Aorta (tissue), 5 donors: ENCODE measurements around the gene GSTM2. TPM values are rescaled to one million over a fixed set of nuclear protein-coding genes. Genes with fewer than 3 reads are reported as not detected.

Experiments
- ATAC-seq: fragments of 200-7000 bp; cut with Tn5 transposase; one replicate; pipeline ENCODE4 v1.9.1; 2022; ENCODE audit warnings: moderate library complexity; ENCODE audit not compliant: low FRiP score
- DNase-seq, 2 donors: peaks; one replicate each; pipeline ENCODE4 v3.0.0-alpha.2; 2020
- H3K27ac ChIP-seq, 2 donors: one replicate each; pipeline ENCODE4 v1.5.1; 2013; ENCODE audit warnings: low read length in 2 of 2, mild to moderate bottlenecking in 2 of 2, moderate library complexity in 2 of 2, control low read depth in 1 of 2, inconsistent platforms in 1 of 2, low read depth in 1 of 2
- H3K27me3 ChIP-seq, 2 donors: one replicate each; pipeline ENCODE4 v1.6.1; 2013; ENCODE audit warnings: control low read depth in 1 of 2, low read length in 1 of 2, mild to moderate bottlenecking in 1 of 2, moderate library complexity in 1 of 2; ENCODE audit not compliant: insufficient read depth in 2 of 2, control insufficient read depth in 1 of 2
- H3K36me3 ChIP-seq, 2 donors: one replicate each; pipeline ENCODE4 v1.6.1; 2013; ENCODE audit warnings: control low read depth in 1 of 2, low read length in 1 of 2, mild to moderate bottlenecking in 1 of 2; ENCODE audit not compliant: insufficient read depth in 2 of 2, control insufficient read depth in 1 of 2
- H3K4me1 ChIP-seq, 2 donors: one replicate each; pipeline ENCODE4 v1.6.1; 2013; ENCODE audit warnings: low read length in 2 of 2, control low read depth in 1 of 2, mild to moderate bottlenecking in 1 of 2, moderate library complexity in 1 of 2; ENCODE audit not compliant: insufficient read depth in 2 of 2, control insufficient read depth in 1 of 2
- H3K4me3 ChIP-seq, 2 donors: one replicate each; pipeline ENCODE4 v1.5.1; 2013; ENCODE audit warnings: low read length in 2 of 2, control low read depth in 1 of 2, mild to moderate bottlenecking in 1 of 2
- H3K9me3 ChIP-seq: one replicate; pipeline ENCODE4 v1.6.1; 2013; ENCODE audit warnings: mild to moderate bottlenecking, low read length; ENCODE audit not compliant: control insufficient read depth
- WGBS, 2 donors: extraction: QIAGEN DNeasy Blood & Tissue Kit; methylation state at CpG; one replicate each; pipeline ENCODE4 v1.1.7; 2013; 5-methylcytosine and 5-hydroxymethylcytosine counted together
- intact Hi-C, 2 donors: fragments of 100-400 bp; cut with DNase I; formaldehyde crosslinking; loops; one replicate each; pipeline versions ENCODE4 v1.14.2 to v1.15.0; 2022
- polyA plus RNA-seq, 2 donors: library from polyadenylated mRNA; stranded (reverse); fragments of 200-250 nt; gene quantifications; one replicate each; pipeline ENCODE4 v1.2.3, GENCODE V29; 2013
- total RNA-seq, 2 donors: library from RNA; stranded (reverse); fragmentation: NEBNext Ultra II Directional; extraction: Animal tissue kit (Norgen Biotek cat#: 25700); gene quantifications; one replicate each; pipeline ENCODE4 v1.2.1, GENCODE V29; 2021
- donor health status: healthy with polysubstance abuse.
- donor health status: Bipolar disorder and iron deficiency.
- donor health status: DM: no; HTN: no; CAD: no.
- donor health status: DM: no; HTN: no; CAD: no.
- donor health status: DM: yes; HTN: yes; CAD: no.

Gene GSTM2
- total and polyA plus RNA-seq, 4 donors: 17.5 to 279 (median 92.1) TPM

DNA sequence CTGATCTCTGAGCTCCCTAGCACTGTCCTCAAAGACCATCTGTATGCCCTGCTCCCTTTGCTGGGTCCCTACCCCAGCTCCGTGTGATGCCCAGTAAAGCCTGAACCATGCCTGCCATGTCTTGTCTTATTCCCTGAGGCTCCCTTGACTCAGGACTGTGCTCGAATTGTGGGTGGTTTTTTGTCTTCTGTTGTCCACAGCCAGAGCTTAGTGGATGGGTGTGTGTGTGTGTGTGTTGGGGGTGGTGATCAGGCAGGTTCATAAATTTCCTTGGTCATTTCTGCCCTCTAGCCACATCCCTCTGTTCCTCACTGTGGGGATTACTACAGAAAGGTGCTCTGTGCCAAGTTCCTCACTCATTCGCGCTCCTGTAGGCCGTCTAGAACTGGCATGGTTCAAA lies 49.9 kb downstream of the GSTM2 start:
- Histone ChIP-seq H3K4me3 (no peak overlapping the region), H3K27ac (no peak overlapping the region), H3K4me1 (no peaks in the 10 kb centered on the region), H3K36me3 (no peaks in the 10 kb centered on the region), H3K9me3 (no peaks in the 10 kb centered on the region), H3K27me3 (no peaks in the 10 kb centered on the region)
- intact Hi-C loops: no loop called here
- WGBS, 2 donors: 89 to 91% methylated on average over 5 of the region's 5 CpGs
- DNase-seq: no peak
- no peak for ATAC-seq

DNA sequence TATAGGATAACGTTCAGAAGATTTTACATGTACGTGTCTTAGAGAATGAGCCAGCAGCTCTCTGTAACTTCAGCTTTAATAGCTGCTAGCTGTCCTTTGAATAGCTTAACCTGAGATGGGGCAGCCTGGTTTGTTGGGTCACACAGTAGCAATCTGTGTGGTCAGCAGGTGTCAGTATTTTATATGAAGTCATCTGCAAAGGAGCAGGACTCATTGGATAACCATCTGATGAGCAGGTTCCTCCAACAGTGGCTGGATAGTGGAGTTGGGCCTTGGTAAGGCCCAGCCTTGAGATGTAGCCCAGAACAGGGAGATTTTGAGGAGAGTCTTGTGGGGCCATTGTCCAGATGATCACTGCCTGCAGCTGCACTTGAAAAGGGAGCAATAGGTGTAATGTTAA lies 50.6 kb downstream of the GSTM2 start:
- peaks cover 1% of the 10 kb centered on the region for H3K9me3 ChIP-seq
- intact Hi-C loops: no loop called here
- WGBS, 2 donors: 90 to 96% methylated on average over 2 of the region's 2 CpGs
- no peaks in the 10 kb centered on the region for H3K27me3 ChIP-seq
- no peaks in the 10 kb centered on the region for H3K36me3 ChIP-seq
- no peak overlapping the region for H3K4me3 ChIP-seq
- no peaks in the 10 kb centered on the region for H3K4me1 ChIP-seq
- no peak for DNase-seq
- no peak overlapping the region for H3K27ac ChIP-seq
- no peak for ATAC-seq

DNA sequence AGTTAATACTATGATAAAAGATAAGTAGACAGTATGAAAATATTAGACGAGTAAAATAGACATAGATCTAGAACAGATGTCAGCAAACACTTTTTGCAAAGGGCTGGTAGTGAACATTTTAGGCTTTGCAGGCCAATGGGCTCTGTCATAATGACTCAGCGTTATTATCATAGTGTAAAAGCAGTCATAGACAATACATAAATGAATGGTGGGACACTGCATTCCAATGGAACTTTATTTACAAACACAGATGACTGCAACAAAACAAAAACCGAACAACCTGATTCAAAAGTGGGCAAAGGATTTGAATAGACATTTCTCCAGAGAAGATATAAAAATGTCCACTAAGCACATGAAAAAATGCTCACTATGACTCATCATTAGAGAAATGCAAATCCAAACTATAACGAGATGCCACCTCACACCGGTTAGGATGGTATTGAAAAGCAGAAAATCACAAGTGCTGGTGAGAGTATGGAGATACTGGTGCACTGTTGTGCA lies 51.5 kb downstream of the GSTM2 start:
- H3K27me3 ChIP-seq: no peaks in the 10 kb centered on the region
- H3K9me3 ChIP-seq: peaks cover 1% of the 10 kb centered on the region
- DNase-seq (no peak), ATAC-seq (no peak)
- 76 to 80% methylated on average over 5 of the region's 5 CpGs for WGBS, 2 donors
- H3K4me3 ChIP-seq: no peak overlapping the region
- no peak overlapping the region for H3K27ac ChIP-seq
- intact Hi-C loops: no loop called here
- H3K36me3 ChIP-seq: no peaks in the 10 kb centered on the region
- no peaks in the 10 kb centered on the region for H3K4me1 ChIP-seq

DNA sequence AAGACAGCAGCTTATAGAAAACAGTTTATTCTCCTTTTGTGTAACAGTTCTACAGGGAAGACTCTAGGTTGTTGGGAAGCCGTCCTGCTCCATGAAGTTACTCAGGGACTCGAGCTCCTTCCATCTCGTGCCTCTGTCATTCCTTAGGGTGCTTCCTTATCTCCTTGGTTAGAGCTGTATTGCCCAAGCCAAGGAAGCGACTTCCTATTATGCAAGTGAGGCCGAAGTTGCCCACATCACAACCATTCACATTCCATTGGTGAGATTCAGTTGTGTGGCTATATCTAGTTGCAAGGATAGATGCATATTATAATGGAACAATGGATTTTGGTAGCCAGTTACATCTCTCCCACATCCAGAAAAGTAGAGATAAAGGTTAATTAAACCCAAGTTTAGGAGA lies 53.2 kb downstream of the GSTM2 start:
- no peak for DNase-seq
- no peaks in the 10 kb centered on the region for H3K36me3 ChIP-seq
- ATAC-seq: no peak
- no peaks in the 10 kb centered on the region for H3K27me3 ChIP-seq
- no peak overlapping the region for H3K27ac ChIP-seq
- H3K4me1 ChIP-seq: no peaks in the 10 kb centered on the region
- H3K4me3 ChIP-seq: no peak overlapping the region
- WGBS, 2 donors: 89 to 90% methylated on average over 5 of the region's 5 CpGs
- H3K9me3 ChIP-seq: peaks cover 1% of the 10 kb centered on the region
- intact Hi-C loops: no loop called here

DNA sequence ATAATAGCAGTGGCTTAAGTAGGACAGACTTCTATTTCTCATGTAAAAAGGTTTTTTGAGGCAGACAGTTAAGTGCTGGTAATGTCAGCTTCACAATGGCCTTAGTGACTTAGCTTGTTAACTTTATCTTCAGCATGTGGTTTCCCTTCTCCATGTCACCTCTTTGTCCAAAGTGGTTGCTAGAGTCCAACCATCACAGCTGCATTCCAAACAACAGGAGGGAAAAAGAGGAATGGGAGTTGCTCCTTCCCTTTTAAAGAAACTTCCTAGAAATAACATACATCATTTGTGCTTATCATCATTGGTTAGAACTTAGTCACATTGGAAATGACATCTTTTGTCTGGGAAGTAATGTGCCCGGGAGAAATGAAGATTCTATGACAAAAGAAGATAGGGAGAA lies 54.1 kb downstream of the GSTM2 start:
- Histone ChIP-seq H3K4me1 (no peaks in the 10 kb centered on the region), H3K9me3 (peaks cover 1% of the 10 kb centered on the region), H3K27me3 (no peaks in the 10 kb centered on the region), H3K36me3 (no peaks in the 10 kb centered on the region), H3K4me3 (no peak overlapping the region), H3K27ac (no peak overlapping the region)
- WGBS, 2 donors: 99 to 100% methylated on average over 1 of the region's 1 CpG
- ATAC-seq: no peak
- intact Hi-C loops: no loop called here
- DNase-seq: no peak

DNA sequence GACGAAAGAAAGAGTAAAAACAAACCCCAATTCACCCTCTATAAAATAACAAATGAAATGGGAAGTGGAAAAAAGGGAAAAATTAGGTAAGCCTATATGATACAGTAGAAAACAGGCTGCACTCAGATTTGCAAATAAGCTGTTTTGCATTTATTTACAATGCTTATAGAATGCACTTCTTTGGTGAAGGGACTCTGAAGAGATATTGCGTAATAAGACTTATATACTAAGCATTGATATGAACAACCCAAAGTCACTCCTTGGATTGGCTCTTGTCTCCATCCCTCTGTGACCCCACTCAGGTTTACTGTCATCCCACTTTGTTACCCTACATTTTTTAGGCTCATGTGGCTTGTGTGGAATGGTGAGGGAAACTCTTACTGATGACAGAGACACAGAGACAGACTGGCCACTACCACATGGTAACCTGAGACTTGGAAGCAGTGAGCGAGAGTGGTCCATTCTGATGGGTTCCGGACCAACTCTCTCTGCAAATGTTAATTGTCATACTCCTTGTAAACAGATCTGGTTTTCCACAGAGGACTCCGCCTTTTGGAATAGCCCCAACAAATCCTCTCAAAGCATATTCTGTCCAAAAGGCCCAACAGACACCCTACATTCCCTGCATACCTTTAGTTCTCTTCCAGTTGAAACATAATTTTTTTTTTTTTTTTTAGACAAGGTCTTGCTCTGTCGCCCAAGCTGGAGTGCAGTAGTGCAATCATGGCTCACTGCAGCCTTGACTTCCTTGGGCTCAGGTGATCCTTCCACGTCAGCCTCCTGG lies 55.2 kb downstream of the GSTM2 start:
- WGBS, 2 donors: 83 to 87% methylated on average over 7 of the region's 7 CpGs
- Histone ChIP-seq H3K4me3 (no peak overlapping the region), H3K27ac (no peak overlapping the region), H3K36me3 (no peaks in the 10 kb centered on the region), H3K4me1 (no peaks in the 10 kb centered on the region), H3K27me3 (no peaks in the 10 kb centered on the region), H3K9me3 (peaks cover 1% of the 10 kb centered on the region)
- intact Hi-C loops: no loop called here
- DNase-seq (no peak), ATAC-seq (no peak)

Other genes starting within 250 kb of the GSTM2 start
- gene PSMA5, start 241.6 kb upstream of the GSTM2 start, total RNA-seq: 10 to 100 TPM; 37.4 to 49.9 TPM
- gene PSMA5, start 241.6 kb upstream of the GSTM2 start, polyA plus RNA-seq: 10 to 100 TPM; 39.1 to 57.1 TPM
- 1 to 10 TPM; 5.9 to 6.2 TPM for gene SYPL2, start 201.5 kb upstream of the GSTM2 start, total RNA-seq
- 1 to 10 TPM; 1.4 to 2.8 TPM for gene SYPL2, start 201.5 kb upstream of the GSTM2 start, polyA plus RNA-seq
- gene ATXN7L2, start 184.2 kb upstream of the GSTM2 start, total RNA-seq: 1 to 10 TPM; 3.8 to 4.2 TPM
- 10 to 100 TPM in 1 of 2 donors, under 1 TPM in 1; 0.63 to 12.5 TPM for gene ATXN7L2, start 184.2 kb upstream of the GSTM2 start, polyA plus RNA-seq
- 10 to 100 TPM; 10.6 TPM for gene CYB561D1, start 174.0 kb upstream of the GSTM2 start, total RNA-seq
- gene CYB561D1, start 174.0 kb upstream of the GSTM2 start, polyA plus RNA-seq: 1 to 10 TPM; 5.4 to 5.7 TPM
- gene AMIGO1, start 158.3 kb upstream of the GSTM2 start, total RNA-seq: 1 to 10 TPM; 3.8 to 7.7 TPM
- gene AMIGO1, start 158.3 kb upstream of the GSTM2 start, polyA plus RNA-seq: 1 to 10 TPM; 3.1 to 4.5 TPM
- gene GPR61, start 128.2 kb upstream of the GSTM2 start, total RNA-seq: not detected
- not detected for gene GPR61, start 128.2 kb upstream of the GSTM2 start, polyA plus RNA-seq
- gene GNAI3, start 119.4 kb upstream of the GSTM2 start, total RNA-seq: 1 to 10 TPM; 7.0 to 8.2 TPM
- gene GNAI3, start 119.4 kb upstream of the GSTM2 start, polyA plus RNA-seq: 1 to 10 TPM; 3.0 to 3.3 TPM
- not detected for gene GNAT2, start 48.4 kb upstream of the GSTM2 start, total RNA-seq
- not detected for gene GNAT2, start 48.4 kb upstream of the GSTM2 start, polyA plus RNA-seq
- 10 to 100 TPM; 59.7 to 77.1 TPM for gene AMPD2, start 48.2 kb upstream of the GSTM2 start, total RNA-seq
- gene AMPD2, start 48.2 kb upstream of the GSTM2 start, polyA plus RNA-seq: 10 to 100 TPM; 19.8 to 85.9 TPM
- gene GSTM4, start 12.0 kb upstream of the GSTM2 start, total RNA-seq: 10 to 100 TPM; 15.0 to 29.8 TPM
- gene GSTM4, start 12.0 kb upstream of the GSTM2 start, polyA plus RNA-seq: 10 to 100 TPM; 33.8 to 53.1 TPM
- gene GSTM1, start 19.8 kb downstream of the GSTM2 start, total RNA-seq: 10 to 100 TPM in 1 of 2 donors, not detected in 1; 63.8 TPM
- 10 to 100 TPM; 42.4 to 54.4 TPM for gene GSTM1, start 19.8 kb downstream of the GSTM2 start, polyA plus RNA-seq
- gene GSTM5, start 44.2 kb downstream of the GSTM2 start, total RNA-seq: 10 to 100 TPM in 1 of 2 donors, 1 to 10 TPM in 1; 5.7 to 23.4 TPM
- gene GSTM5, start 44.2 kb downstream of the GSTM2 start, polyA plus RNA-seq: 10 to 100 TPM in 1 of 2 donors, 1 to 10 TPM in 1; 8.6 to 10.8 TPM
- gene GSTM3, start 73.0 kb downstream of the GSTM2 start, total RNA-seq: 10 to 100 TPM; 17.9 to 56.5 TPM
- 100 to 1,000 TPM in 1 of 2 donors, 10 to 100 TPM in 1; 75.7 to 146 TPM for gene GSTM3, start 73.0 kb downstream of the GSTM2 start, polyA plus RNA-seq
- not detected for gene EPS8L3, start 95.9 kb downstream of the GSTM2 start, total RNA-seq
- 10 to 100 TPM in 1 of 2 donors, under 1 TPM in 1; 0.46 to 36.7 TPM for gene EPS8L3, start 95.9 kb downstream of the GSTM2 start, polyA plus RNA-seq
- 10 to 100 TPM; 66.8 to 69.1 TPM for gene CSF1, start 242.8 kb downstream of the GSTM2 start, total RNA-seq
- 10 to 100 TPM in 1 of 2 donors, 1 to 10 TPM in 1; 5.0 to 31.4 TPM for gene CSF1, start 242.8 kb downstream of the GSTM2 start, polyA plus RNA-seq